Subcutaneous adipose tissue (tissue), 4 donors: ENCODE data around the gene SMARCA2. TPM values are rescaled to one million over a fixed set of nuclear protein-coding genes. Genes with fewer than 3 reads are reported as not detected.

Experiments used
- total RNA-seq, 4 donors: library from RNA; depleted of rRNA; stranded (reverse); fragments of >200 nt; gene quantifications; one replicate each; pipeline ENCODE4 v1.1.0, GENCODE V29; 2016
- TF ChIP-seq, protein P1 (sequence below): fragments of 450-650 bp; IDR thresholded peaks from one replicate; pipeline ENCODE4 v1.5.1; 2016; ENCODE audit warnings: low read depth, mild to moderate bottlenecking, control low read depth, antibody characterized with exemption, moderate library complexity

SMARCA2 gene
- total RNA-seq, 4 donors from 2014 or later, result 116 to 186 (median 152) TPM

DNA sequence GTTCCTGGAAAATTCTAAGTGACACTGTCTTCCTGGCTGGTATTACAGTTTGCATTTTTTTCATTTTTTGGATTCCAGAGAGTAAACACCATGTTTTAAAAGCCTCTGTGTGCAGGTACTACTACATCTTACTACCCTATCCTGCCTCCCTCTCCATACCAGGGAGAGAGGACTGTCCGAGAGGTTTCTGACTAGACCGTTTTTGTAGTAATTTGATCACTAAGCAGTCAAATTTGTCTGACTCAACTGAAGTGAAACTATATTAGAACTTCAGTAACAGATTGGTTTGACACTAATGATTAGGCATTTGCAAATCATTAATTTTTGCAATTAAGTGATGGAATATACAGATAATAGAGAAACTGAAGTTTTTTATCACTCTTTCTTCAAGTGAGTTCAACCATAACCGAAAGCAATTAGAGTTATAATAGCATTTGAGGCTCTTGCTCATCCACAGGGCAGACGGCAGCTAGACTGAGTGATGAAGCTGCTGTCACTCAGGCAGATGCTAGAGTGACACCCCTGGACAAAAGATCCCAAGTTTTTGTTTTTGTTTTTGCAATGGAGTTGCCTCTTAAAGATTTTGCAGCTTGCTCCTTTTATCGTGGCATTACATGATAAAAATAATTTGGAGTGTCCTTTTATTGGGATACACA lies 44.3 kb downstream of the SMARCA2 start:
- TF ChIP-seq, protein P1, sequence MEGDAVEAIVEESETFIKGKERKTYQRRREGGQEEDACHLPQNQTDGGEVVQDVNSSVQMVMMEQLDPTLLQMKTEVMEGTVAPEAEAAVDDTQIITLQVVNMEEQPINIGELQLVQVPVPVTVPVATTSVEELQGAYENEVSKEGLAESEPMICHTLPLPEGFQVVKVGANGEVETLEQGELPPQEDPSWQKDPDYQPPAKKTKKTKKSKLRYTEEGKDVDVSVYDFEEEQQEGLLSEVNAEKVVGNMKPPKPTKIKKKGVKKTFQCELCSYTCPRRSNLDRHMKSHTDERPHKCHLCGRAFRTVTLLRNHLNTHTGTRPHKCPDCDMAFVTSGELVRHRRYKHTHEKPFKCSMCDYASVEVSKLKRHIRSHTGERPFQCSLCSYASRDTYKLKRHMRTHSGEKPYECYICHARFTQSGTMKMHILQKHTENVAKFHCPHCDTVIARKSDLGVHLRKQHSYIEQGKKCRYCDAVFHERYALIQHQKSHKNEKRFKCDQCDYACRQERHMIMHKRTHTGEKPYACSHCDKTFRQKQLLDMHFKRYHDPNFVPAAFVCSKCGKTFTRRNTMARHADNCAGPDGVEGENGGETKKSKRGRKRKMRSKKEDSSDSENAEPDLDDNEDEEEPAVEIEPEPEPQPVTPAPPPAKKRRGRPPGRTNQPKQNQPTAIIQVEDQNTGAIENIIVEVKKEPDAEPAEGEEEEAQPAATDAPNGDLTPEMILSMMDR, result no peak

- TF ChIP-seq, protein P1, result no peak
These were observed 45.3 kb downstream of the SMARCA2 start for GRCh38 chr9:2060424-2060823.

GRCh38 chr9:2065704-2066103 lies 50.6 kb downstream of the SMARCA2 start:
- TF ChIP-seq, protein P1, result no peak

GRCh38 chr9:2066312-2067273 lies 51.4 kb downstream of the SMARCA2 start:
- TF ChIP-seq, protein P1, result no peak

GRCh38 chr9:2072752-2073405 lies 57.7 kb downstream of the SMARCA2 start:
- TF ChIP-seq, protein P1, result no peak

- TF ChIP-seq, protein P1, result no peak
These were observed 67.6 kb downstream of the SMARCA2 start for GRCh38 chr9:2082772-2083171.

DNA sequence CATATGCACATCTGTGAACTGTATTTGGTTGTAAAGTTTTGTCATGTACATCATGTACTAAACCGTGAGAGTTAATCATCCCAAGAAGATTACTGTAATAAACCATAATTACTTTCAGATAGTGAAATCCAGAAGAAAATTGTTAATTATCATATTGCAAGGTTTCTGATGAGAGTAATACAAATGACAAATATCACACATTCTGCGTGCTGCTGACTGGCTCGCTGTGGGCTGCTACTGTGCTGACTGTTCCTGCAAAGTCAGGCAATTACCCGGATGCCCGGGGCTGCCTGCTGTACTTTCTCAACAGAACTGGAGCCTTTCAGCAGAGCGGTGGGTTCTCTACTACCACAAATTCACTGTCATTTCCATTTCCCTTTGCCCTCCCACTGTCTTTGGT lies 68.3 kb downstream of the SMARCA2 start:
- TF ChIP-seq, protein P1, result no peak
